Hematopoietic multipotent progenitor cell treated with erythropoietin and hydrocortisone succinate and interleukin-3 and kit ligand, for 17 days (in vitro differentiated cells): ENCODE results near the gene RPL5.

Source experiments
- DNase-seq: peaks from one replicate; pipeline ENCODE4 v3.0.0-alpha.2; 2015; ENCODE audit warnings: low spot score

RPL5 gene

DNA sequence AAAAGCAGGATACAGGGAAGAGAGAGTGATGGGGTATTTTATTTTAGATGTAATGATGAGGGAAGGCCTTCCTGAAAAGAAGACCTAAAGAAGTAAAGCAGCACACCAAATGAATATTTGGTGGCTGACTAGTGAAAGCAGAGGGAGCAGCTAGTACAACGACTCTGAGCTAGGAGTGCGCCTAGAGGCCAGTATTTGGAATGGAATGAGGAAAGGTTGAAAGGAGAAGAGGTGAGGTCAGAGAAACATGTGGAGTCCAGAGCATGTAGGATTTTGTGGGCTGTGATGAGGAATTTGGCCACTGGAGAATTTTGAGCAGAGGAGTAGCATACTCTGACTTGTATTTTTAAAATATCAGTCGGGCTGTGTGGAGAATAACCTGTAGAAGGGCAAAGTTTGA lies 11.8 kb upstream of the RPL5 start:
- no peak for DNase-seq

DNA sequence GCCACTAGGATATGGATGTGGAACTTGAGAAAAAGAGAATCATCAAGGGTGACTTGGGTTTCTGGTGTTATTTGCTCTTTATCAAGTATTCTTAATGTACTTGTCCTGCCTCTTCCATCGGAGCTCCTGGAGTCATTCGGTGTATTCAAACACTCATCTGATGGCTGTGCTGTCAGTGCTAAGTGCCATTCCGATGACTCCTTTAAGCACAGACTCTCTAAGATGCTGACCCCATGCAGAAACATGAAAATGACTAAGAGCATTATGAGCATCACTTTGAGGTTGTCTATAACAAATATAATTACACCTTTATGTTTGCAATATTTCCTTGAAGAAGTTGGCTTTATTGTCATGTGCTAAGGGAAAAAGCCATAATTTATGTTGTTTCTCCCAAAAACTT lies 11.3 kb upstream of the RPL5 start:
- DNase-seq: no peak

DNA sequence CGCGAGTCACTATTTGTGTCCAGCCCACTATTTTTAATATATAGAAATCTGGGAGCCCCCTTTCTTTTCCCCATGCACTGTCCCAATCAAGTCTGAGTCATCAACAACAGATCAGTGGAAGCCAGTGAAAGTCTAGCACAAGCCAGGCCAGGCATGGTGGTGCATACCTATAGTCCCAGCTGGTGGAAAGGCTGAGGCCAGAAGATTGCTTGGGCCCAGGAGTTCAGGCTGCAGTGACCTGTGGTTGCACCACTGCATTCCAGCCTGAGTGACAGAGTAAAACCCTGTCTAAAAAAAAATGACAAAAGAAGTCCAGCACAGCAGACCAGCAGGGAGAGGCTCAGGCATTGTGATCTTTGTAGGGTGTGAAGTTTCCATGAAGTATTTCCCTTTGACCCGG lies 9.0 kb upstream of the RPL5 start:
- DNase-seq: no peak

DNA sequence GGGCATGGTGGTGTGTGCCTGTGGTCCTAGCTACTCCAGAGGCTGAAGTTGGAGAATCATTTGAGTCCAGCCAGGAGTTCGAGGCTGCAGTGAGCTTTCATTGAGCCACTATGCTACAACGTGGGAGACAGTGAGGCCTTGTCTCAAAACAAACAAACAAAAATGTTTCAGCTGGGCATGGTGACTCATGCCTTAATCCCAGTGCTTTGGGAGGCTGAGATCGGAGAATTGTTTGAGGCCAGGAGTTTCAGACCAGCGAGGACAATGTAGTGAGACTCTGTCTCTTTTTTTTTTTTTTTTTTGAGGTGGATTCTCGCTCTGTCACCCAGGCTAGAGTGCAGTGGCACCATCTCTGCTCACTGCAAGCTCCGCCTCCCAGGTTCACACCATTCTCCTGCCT lies 5.0 kb upstream of the RPL5 start:
- no peak for DNase-seq

DNA sequence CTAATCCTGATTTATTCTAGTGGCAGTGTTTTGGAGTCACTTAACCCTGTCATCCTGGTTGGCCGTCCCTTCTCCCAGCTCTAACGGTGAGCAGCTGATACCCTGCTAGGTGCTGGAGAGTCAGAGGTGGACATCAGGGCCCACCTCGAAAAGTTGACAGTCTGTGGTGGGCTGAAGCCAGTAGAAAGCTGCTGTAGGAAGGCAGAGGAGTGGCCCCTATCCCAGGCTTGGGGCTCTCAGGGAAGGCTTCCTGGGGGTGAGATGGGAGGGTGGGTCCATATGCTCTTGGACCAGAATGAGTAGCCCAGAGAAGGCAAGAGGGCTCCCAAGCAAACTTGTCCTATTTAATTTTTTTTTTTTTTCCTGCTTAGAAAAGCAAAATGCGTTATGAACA lies 475 bp upstream of the RPL5 start:
- DNase-seq: no peak

DNA sequence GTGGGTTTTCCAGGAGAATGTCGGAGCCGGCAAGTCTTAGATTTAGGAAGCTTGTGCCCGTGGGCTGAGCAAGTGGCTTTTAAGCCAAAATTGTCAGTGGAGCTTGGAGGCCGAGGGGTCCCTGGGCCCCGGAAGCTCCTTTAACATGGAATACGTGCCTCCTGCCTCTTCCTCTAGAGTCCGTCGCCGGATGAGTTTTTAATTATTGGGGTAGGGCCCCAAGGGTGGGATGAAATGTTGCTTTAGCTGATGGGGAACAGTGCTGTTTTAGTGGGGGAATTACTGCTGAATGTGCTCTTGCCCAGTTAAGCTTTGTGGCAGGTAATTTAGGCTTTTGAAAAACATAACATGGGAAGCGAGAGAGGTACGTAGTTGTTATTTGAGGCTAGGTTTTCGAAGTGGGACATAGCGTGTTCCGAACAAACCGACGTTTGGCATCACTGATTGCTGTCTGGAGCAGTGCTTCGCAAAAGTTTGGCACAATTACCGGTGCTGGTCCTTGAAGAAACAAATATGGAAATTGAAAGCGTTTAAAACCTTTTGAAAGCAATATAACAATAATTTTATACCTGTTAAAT lies 786 bp downstream of the RPL5 start:
- peak; percentile 39 for DNase-seq

DNA sequence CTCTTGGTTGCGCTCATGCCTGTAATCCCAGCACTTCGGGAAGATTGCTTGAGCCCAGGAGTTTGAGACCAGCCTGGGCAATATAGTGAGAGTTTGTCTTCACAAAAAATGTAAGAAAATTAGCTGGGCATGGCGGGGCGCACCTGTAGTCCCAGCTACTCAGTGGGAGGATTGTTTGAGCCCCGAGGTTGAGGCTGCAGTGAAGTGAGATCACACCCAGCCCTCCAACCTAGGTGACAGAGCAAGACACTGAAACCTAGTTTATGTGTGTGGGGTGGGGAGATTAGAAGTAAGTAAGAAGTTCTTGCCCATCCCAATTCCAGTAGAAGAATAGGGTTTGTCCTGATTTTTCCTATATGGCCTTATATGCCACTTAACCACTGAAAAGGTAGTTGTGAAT lies 2.0 kb downstream of the RPL5 start:
- no peak for DNase-seq

DNA sequence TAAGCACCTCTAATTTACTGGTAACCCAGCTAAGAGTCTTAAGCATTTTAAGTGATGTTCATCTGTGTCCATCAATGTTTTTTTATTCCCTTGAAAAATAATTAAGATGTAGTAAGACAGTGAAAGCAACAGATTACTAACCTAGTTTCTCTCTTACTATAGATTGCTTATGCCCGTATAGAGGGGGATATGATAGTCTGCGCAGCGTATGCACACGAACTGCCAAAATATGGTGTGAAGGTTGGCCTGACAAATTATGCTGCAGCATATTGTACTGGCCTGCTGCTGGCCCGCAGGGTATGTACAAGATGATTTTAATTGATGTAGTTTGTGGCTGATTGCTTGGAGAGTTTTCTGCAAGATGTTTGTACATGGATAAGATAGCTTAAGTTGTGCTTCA lies 2.8 kb downstream of the RPL5 start:
- DNase-seq: no peak

DNA sequence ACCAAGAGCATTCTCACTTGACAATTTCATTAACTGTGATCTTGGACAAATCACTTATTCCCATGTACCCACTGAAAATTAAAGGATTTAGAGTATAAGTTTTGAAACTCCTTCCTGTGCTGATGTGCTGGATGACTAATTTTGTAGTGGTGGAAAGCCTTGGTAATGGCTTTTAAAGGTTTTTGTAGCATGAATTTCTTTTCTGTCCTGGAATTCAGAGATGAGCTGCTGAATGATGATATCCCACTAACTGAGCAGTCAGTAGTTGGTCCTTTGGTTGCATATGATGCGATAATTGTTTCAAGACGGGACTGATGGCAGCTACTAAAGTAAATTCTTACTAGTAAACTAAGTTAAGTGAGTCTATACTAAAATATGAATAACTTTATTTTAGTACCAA lies 5.2 kb downstream of the RPL5 start:
- no peak for DNase-seq

DNA sequence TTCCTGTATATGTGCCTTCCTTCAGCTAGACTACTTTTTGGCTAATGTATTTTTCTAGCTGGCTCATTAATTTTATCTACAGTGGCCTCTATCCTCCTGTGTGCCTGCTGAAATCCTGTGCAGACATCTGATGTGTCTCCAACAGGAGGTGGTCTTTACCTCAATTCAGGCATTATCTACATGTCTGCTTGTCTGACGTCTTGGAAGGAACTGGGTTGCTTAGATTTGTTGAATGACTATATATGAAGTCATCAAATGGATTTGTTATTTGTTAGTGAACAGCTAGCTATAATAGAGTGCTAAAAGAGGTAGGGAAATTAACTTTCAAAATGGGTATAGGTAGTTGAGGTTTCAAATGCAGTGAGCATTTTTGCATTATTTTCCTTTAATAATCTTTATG lies 6.7 kb downstream of the RPL5 start:
- no peak for DNase-seq

DNA sequence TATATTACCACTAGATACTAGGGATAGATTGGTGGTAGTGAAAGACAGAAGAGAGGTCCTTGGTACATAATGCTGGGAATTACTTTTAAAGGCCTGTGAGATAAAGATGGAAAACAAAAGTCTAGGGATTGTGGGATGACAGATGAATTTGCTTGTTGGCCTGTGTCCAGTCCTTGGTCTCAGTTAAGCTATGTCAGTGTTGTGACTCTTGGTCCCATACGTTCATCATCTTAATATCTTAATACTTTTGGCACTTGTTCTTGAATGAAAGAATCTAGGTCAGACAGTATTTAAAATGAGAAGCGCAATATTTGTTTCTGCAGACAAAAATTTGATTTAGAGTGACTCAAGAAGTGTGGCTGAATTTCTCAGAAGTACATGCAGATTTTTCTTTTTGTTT lies 7.6 kb downstream of the RPL5 start:
- no peak for DNase-seq

DNA sequence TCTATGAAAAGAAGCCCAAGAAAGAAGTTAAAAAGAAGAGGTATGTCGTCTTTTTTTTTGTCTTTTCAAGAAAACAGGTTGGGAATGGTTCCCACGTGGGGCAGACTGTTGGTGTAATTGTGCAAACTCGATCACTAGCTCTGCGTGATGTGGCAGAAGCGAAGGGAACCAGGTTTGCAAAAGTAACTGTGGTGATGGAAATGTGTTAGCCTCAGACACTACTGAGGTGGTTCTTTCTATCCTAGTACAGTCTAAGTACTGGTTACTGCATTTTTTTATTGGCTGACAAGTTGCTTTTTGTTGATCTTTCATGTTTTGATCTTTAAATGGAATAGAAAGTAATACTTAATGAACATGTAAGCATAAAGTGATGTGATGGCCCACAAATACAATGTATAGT lies 8.8 kb downstream of the RPL5 start:
- no peak for DNase-seq

DNA sequence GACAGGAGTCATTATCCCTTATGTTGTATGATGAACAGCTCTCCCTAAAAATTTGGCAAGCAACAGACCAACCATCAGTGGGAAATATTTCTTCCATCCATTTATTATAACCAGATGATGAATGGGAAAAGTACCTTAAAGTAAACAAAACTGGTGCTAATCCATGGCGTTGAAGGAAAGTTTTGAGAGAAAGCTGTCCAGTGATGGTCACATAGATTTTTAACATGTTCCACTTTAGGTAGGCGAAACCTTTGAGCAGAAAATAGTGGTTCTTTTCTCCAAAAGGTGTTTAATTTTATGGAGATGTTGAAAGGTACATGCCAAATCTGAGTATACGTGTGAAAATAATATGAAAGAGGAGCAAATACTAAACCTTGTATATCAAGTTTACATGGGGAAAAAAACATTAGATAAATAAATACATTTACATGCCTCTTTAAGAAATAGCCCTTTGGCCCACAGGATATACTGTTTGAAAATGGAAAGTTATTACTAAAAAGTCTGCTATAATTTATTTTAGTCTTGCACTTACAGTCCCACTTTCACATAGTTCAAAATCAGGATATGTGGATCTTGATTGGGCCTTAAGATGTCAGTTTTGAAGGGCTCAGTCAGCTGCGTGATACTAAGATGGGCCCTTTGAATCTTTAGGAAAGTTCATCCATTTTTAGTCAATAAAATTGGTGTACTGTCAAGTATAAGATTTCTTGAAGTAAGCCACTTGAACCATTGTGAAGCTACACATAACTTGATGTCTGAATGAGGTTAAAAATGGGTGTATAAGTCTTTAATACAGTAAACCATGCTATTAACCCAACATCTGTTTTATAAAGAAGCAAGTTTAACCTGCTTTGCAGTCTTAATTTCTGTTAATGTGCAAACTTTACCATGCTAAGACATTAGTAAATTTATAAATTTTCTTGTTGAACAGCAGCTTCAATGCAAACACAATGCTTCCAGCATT lies 10.5 kb downstream of the RPL5 start:
- no peak for DNase-seq

DNA sequence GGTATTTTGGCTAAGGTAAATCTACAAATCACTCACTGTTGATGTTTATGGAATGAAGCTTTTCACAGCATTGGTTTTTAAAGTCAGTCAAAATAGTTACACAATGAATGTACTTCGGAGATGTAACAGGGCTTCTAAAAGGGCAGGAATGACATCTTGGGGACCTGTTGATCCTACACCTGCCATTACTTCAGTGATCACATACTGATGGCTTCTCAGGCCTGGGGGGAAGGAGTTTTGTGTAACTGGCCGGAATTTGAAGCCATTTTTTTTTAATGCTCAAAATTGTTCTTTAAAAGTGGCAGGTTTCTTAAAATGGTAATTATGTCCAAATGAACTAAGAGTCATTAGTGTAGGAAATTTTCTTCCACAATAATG lies 11.2 kb downstream of the RPL5 start:
- DNase-seq: no peak

DNA sequence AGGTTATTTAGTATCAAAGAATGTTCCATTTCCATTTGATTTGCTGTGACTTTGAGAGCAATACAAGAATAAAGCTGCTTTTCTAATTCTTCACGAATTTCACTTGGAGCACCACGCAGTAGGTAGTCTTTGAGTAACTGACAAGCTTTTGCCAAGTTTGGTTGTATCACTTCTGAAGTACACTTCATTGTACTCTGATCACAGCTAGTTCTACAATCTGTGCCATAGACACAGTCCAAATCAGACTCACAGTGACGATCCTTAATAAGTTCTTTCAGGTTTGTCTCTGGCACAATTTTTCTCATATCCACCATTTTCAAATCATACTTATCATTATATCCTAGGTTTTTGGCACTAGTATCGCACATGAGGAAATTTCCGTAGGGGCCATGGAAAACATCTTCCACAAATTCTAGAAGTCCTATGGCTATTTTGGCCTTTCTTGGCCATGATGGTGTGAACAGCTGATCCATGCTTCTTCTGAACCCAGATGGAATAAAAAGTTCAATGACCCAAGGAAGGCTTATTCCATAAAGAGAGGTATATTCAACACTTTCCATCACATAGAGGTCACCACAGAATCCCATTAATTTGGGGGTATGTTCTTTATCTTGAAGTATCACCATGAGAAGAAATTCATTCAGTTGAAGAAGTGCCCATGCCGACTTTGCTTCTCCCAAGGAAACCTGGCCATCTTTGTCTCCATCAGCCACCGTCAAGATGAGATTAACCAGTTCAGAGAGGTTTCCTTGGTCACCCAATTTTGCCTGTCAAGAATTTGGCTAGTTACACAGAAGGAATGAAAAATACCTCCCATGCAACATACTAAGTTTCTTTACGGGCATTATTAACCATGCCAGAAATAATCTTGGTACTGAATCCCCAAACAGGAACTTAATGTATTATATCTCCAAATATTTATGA lies 11.9 kb downstream of the RPL5 start:
- no peak for DNase-seq

DNA sequence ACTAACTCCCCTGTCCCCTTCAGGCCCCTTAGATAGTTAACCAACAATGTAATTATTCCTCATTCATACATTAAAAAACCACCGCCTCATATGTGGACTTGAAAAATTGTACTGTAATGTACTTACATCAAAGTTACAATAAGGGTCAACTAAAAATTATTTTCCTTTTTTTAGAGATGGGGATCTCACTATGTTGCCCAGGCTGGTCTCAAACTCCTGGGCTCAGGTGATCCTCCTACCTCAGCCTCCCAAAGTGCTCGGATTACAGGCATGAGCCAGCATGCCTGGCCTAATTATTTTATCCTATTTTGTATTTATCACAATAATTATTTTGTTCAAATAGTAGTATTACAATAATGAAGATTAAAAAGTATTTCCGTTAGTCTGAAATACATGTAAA lies 12.6 kb downstream of the RPL5 start:
- DNase-seq: no peak

DNA sequence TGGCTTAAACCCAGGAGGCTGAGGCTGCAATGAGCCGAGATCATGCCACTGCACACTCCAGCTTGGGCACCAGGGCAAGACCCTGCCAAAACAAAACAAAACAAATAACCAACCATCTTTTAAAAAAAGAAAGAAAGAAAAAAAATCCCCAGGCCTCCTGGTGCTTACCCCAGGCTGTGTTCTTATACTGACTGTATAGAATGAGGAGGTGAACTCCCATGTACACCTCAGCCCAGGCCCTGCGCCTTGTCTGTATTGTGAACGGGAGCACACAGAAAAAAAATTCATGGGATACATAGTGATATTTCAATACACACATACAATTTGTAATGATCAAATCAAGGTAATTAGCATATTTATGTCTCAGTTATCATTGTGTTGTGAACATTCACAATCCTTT lies 14.1 kb downstream of the RPL5 start:
- no peak for DNase-seq

DNA sequence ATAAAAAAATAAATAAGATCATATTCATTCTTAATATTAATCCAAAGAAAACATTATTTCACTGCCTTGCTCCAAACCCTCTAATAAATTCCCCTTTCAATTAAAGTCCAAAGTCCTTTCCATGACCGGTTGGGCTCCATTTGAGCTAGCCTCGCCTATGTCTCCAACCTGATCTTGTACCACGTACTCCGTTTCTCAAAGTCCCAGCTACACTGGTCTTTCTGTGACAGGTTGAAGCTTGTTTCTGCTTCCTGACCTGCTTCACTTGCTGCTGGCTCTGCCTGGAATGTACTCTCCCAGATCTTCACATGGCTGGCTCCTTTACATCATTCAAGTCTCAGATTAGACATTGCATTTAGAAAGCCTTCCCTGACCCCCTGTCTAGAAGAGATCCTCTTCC lies 16.4 kb downstream of the RPL5 start:
- no peak for DNase-seq

DNA sequence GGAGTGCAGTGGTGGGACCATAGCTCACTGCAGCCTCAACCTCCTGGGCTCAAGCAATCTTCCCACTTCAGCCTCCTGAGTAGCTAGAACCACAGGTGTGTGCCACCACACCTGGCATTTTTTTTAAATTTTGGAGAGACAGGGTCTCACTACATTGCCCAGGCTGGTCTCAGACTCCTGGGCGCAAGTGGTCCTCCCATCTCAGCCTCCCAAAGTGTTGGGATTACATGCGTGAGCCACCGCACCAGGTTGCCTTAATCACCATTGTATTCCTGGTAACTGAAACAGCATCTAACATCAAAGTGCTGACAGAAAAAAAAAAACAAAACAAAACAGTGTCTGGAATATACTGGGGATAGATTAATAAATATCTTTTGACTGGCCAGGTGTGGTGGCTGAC lies 18.2 kb downstream of the RPL5 start:
- no peak for DNase-seq

DNA sequence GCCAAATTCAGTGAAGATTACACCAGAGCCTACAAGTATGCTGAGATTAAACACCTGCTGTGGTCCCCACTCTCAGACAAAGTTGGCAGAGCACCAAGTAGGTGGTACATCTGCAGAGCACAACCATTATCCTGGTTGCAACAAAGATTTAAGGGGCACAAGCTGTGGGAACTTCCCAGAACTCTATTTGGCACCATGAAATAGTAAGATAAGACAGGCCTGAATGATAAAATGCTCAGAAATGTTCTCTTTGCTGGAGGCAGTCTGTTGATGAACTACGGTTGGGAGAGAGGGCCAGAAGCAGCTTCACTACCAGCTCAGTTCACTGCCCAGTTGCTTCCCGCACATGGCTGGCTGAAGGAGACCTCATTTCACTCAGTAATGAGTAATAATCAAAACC lies 19.9 kb downstream of the RPL5 start:
- peak; percentile 23 for DNase-seq

DNA sequence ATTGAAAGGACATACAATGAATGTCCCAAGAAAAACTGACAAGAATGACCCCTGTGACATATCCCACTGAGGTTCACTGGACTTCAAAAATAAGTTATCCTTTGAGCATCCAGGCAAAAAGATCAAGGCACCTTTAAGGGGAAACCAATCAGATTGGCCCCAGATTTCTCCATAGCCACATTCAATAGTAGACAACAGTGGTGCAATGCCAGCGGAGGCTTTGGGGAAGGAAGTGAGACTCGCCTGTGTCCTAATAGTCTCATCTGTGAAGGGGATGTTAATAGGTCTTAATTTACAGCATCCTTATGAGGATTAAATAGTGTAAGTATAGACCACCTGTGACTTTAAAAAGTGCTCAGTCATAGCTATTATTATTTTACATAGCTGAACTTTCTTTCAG lies 21.5 kb downstream of the RPL5 start:
- DNase-seq: no peak

DNA sequence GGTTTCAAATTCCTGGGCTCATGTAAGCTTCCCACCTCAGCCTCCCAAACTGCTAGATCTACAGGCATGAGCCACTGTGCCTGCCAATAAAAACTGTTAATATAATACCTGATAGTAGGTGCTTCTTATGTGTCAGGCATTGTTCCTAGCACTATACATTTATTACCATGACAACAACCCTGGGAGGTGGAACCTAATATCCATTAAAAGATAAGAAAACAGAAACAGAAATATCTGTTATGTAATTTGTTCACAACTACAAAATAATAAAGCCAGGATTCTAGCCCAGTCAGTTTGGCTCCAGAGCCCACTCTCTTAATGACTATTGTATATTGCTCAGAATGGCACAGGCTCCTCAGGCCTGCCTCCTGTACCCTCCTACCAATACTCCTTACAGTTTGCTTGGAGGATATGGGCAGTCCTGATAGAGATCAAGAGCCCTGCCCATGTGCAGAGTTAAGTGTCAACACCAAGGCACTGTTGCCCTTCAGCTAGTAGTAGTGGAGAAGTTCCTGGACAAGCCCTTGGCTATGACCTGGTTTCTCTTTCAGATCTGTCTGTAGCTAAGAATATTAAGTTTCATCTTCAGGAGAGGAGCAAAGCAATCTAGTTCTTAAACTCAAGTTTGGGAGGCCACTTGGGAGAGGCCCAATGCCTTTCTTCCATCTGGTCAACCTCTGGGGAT lies 22.4 kb downstream of the RPL5 start:
- no peak for DNase-seq
